Peyer's patch (tissue), 4 donors: ENCODE results near the gene SLC16A8.
A peak's percentile ranks its signal among the peaks of the same experiment; 100 is the strongest.

ENCODE experiments used
- POLR2A ChIP-seq, 2 donors: fragments of 450-650 bp; IDR thresholded peaks; one replicate each; pipeline ENCODE4 v1.5.1; 2017; ENCODE audit warnings: antibody characterized with exemption in 2 of 2, mild to moderate bottlenecking in 2 of 2, moderate library complexity in 2 of 2
- TF ChIP-seq, protein P1 (sequence below), 6 experiments: fragments of 450-650 bp in 4 of 6; fragments of 200-600 bp in 2 of 6; sonication (generic) in 1 of 6; IDR thresholded peaks; one replicate each; pipeline ENCODE4 v1.5.1; 2017 to 2019; ENCODE audit warnings: antibody characterized with exemption in 6 of 6, mild to moderate bottlenecking in 3 of 6, moderate library complexity in 1 of 6

DNA sequence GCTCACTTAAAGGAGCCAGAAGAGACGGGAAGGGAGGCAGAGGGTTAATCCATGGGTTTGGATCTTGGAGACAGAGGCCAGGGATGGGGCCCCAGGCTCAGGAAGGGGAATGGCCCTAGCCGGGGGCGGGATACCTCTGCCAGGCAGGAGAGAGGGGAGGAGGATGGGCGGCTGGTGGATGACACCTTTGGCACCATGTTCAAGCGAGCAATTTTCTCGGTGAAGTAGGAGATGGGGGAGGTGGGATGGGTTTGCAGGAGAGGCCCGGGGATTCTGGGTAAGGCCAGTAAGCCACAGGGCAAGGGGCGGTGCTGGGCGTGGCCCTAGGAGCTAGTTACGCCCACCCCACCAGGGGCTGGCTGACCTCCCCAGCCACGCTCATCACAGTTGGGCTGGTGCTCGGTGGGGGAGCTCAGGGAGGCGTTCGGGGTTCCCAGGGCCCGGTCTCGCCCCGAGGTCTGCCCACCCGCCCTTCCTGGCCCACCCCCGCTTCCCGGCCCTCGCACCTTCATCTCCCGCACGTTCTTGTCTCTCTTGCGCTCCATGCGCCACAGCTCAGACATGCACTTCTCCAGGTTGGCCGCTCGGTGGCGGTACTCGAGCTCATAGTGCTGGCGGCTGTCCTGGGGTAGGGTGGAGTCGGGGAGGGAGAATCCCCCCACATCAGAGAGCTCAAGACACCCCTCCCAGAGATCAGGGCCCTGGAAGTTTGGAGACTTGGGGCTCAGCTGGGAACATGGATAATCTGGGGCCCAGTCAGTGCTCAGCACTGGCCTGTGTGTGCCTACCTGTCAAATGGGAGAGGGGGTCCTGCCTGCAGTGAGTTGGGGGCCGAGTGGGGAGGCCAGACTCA is 13.8 kb upstream of the SLC16A8 start:
- TF ChIP-seq POLR2A (IDR thresholded peaks at IDR 0.05): no peak
- TF ChIP-seq, protein P1, sequence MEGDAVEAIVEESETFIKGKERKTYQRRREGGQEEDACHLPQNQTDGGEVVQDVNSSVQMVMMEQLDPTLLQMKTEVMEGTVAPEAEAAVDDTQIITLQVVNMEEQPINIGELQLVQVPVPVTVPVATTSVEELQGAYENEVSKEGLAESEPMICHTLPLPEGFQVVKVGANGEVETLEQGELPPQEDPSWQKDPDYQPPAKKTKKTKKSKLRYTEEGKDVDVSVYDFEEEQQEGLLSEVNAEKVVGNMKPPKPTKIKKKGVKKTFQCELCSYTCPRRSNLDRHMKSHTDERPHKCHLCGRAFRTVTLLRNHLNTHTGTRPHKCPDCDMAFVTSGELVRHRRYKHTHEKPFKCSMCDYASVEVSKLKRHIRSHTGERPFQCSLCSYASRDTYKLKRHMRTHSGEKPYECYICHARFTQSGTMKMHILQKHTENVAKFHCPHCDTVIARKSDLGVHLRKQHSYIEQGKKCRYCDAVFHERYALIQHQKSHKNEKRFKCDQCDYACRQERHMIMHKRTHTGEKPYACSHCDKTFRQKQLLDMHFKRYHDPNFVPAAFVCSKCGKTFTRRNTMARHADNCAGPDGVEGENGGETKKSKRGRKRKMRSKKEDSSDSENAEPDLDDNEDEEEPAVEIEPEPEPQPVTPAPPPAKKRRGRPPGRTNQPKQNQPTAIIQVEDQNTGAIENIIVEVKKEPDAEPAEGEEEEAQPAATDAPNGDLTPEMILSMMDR (IDR thresholded peaks at IDR 0.05): peak in 1 of 6 experiments; percentile 3
